HEK293T (cell line): Measurements from ENCODE around the gene INCA1.

Experiments
- CTCF ChIA-PET: fragments of 350-600 bp; formaldehyde crosslinking; extraction: SDS; loops from one replicate; lab custom pipeline; 2021; ENCODE audit warnings: antibody characterized with exemption, inconsistent platforms; lab: Yijun Ruan, JAX
- POLR2A ChIA-PET: fragments of 350-600 bp; formaldehyde crosslinking; extraction: SDS; loops from one replicate; lab custom pipeline; 2020; ENCODE audit warnings: antibody characterized with exemption, inconsistent platforms; lab: Yijun Ruan, JAX
- DNase-seq: peaks from one replicate; pipeline ENCODE4 v3.0.0; 2012; ENCODE audit warnings: mixed read lengths; ENCODE audit errors: extremely low spot score
- BHLHE40 ChIP-seq: fragments of 450-650 bp; IDR thresholded peaks from 2 replicates; pipeline ENCODE4 v1.6.1; 2016; ENCODE audit warnings: mild to moderate bottlenecking, moderate library complexity, borderline replicate concordance
- CTBP1 ChIP-seq: fragments of 450-650 bp; IDR thresholded peaks from 2 replicates; pipeline ENCODE4 v1.6.1; 2016; ENCODE audit warnings: borderline replicate concordance
- ELF4 ChIP-seq: fragments of 450-650 bp; IDR thresholded peaks from 2 replicates; pipeline ENCODE4 v1.6.1; 2017; ENCODE audit warnings: antibody characterized with exemption
- FOXA1 ChIP-seq: fragments of 450-650 bp; IDR thresholded peaks from 2 replicates; pipeline ENCODE4 v1.6.1; 2016; ENCODE audit warnings: mild to moderate bottlenecking
- FOXK2 ChIP-seq: fragments of 450-650 bp; IDR thresholded peaks from 2 replicates; pipeline ENCODE4 v1.6.1; 2016; ENCODE audit warnings: mild to moderate bottlenecking
- FOXM1 ChIP-seq: fragments of 450-650 bp; IDR thresholded peaks from 2 replicates; pipeline ENCODE4 v1.6.1; 2017; ENCODE audit warnings: mild to moderate bottlenecking, borderline replicate concordance
- HDGF ChIP-seq: fragments of 450-650 bp; IDR thresholded peaks from 2 replicates; pipeline ENCODE4 v1.6.1; 2017; ENCODE audit warnings: antibody characterized with exemption, borderline replicate concordance
- L3MBTL2 ChIP-seq: fragments of 450-650 bp; conservative IDR thresholded peaks from 2 replicates; pipeline ENCODE4 v1.6.1; 2016; ENCODE audit warnings: mild to moderate bottlenecking
- LEF1 ChIP-seq: fragments of 450-650 bp; IDR thresholded peaks from 2 replicates; pipeline ENCODE4 v1.6.1; 2017; ENCODE audit warnings: mild to moderate bottlenecking, borderline replicate concordance
- NFRKB ChIP-seq: fragments of 450-650 bp; IDR thresholded peaks from 2 replicates; pipeline ENCODE4 v1.6.1; 2016; ENCODE audit warnings: mild to moderate bottlenecking, moderate library complexity
- PKNOX1 ChIP-seq: fragments of 450-650 bp; IDR thresholded peaks from 2 replicates; pipeline ENCODE4 v1.6.1; 2016
- SP1 ChIP-seq: fragments of 450-650 bp; IDR thresholded peaks from 2 replicates; pipeline ENCODE4 v1.6.1; 2017
- SUZ12 ChIP-seq: fragments of 450-650 bp; IDR thresholded peaks from 2 replicates; pipeline ENCODE4 v1.6.1; 2016; ENCODE audit warnings: mild to moderate bottlenecking
- TARDBP ChIP-seq: fragments of 450-650 bp; IDR thresholded peaks from 2 replicates; pipeline ENCODE4 v1.6.1; 2016
- ZNF384 ChIP-seq: fragments of 450-650 bp; IDR thresholded peaks from 2 replicates; pipeline ENCODE4 v1.6.1; 2016

Gene INCA1

GRCh38 chr17:4953451-4953961, 43.8 kb downstream of the INCA1 start:
- no peak for DNase-seq
- CTCF ChIA-PET = no interaction called here
- no peak for TF ChIP-seq LEF1
- TF ChIP-seq SP1 = no peak
- TF ChIP-seq NFRKB = no peak
- TF ChIP-seq HDGF = no peak
- TF ChIP-seq BHLHE40 = no peak
- no peak for TF ChIP-seq ELF4
- no peak for TF ChIP-seq SUZ12
- TF ChIP-seq FOXA1 = no peak
- no peak for TF ChIP-seq ZNF384
- TF ChIP-seq CTBP1 = no peak
- POLR2A ChIA-PET = interaction anchor here (7.2 to 9.2 kb wide), 2 partner anchors 13 to 14 kb away, joined by 101 to 110 read pairs; partner anchors contain the start of genes RNF167, SLC25A11 and SPAG7

- no peak for TF ChIP-seq NFRKB
- TF ChIP-seq FOXM1 = no peak
- TF ChIP-seq ZNF384 = no peak
- TF ChIP-seq L3MBTL2 = no peak
- TF ChIP-seq SUZ12 = no peak
- no peak for TF ChIP-seq BHLHE40
- POLR2A ChIA-PET = interaction anchor here (1.2 to 9.2 kb wide), 8 partner anchors 10 to 44 kb away, joined by 3 to 110 read pairs (median 4); partner anchors contain the start of genes RNF167, SLC25A11 and SPAG7
- CTCF ChIA-PET = interaction anchor here (1.1 to 1.2 kb wide), 2 partner anchors 11 to 42 kb away, joined by 3 read pairs; partner anchors contain the start of gene RNF167
- no peak for DNase-seq
These were observed 45.8 kb downstream of the INCA1 start for GRCh38 chr17:4951486-4951885.

GRCh38 chr17:4950746-4951204, 46.5 kb downstream of the INCA1 start, which contains the start of gene ENO3:
ENO3 (plus strand) TSS chr17:4951119; CDS start chr17:4951830, 711 bp downstream.
- no peak for DNase-seq
- no peak for TF ChIP-seq NFRKB
- no peak for TF ChIP-seq ELF4
- TF ChIP-seq FOXK2 = no peak
- no peak for TF ChIP-seq FOXM1
- no peak for TF ChIP-seq PKNOX1
- TF ChIP-seq SUZ12 = no peak
- no peak for TF ChIP-seq SP1
- no peak for TF ChIP-seq ZNF384
- TF ChIP-seq HDGF = no peak
- TF ChIP-seq FOXA1 = no peak
- no peak for TF ChIP-seq LEF1
- POLR2A ChIA-PET = interaction anchor here (1.2 to 9.2 kb wide), 7 partner anchors 11 to 43 kb away, joined by 3 to 110 read pairs (median 3); partner anchors contain the start of genes RNF167, SLC25A11 and SPAG7
- CTCF ChIA-PET = interaction anchor here (1.1 kb wide), 1 partner anchor 42 kb away, joined by 3 read pairs; no protein-coding TSS in a partner anchor

GRCh38 chr17:4950075-4950745, 47.1 kb downstream of the INCA1 start:
- DNase-seq = no peak
- POLR2A ChIA-PET = interaction anchor here (1.0 to 9.2 kb wide), 4 partner anchors 11 to 42 kb away, joined by 3 to 110 read pairs (median 52); partner anchors contain the start of genes RNF167, SLC25A11 and SPAG7
- no peak for TF ChIP-seq L3MBTL2
- TF ChIP-seq NFRKB = no peak
- no peak for TF ChIP-seq HDGF
- no peak for TF ChIP-seq ZNF384
- no peak for TF ChIP-seq ELF4
- TF ChIP-seq TARDBP = no peak
- no peak for TF ChIP-seq BHLHE40
- TF ChIP-seq SP1 = no peak
- CTCF ChIA-PET = no interaction called here

- DNase-seq = peak; percentile 45
- ChIA-PET CTCF (no interaction called here), POLR2A (interaction anchor here (0.5 to 9.2 kb wide), 12 partner anchors 8 to 46 kb away, joined by 3 to 110 read pairs (median 4); partner anchors contain the start of genes CAMTA2, RNF167, SLC25A11 and SPAG7)
- TF ChIP-seq CTBP1 (no peak), L3MBTL2 (peak; percentile 86), FOXA1 (no peak)
These were observed 47.8 kb downstream of the INCA1 start for GRCh38 chr17:4949321-4950074.

- ChIA-PET POLR2A (interaction anchor here (0.5 to 7.2 kb wide), 12 partner anchors 9 to 49 kb away, joined by 3 to 101 read pairs (median 4); partner anchors contain the start of genes CAMTA2, INCA1, KIF1C and RNF167), CTCF (interaction anchor here (0.5 kb wide), 1 partner anchor 788 kb away, joined by 3 read pairs; no protein-coding TSS in a partner anchor)
- peak; percentile 83 for DNase-seq
- TF ChIP-seq ELF4 = no peak
- no peak for TF ChIP-seq L3MBTL2
- TF ChIP-seq TARDBP = no peak
- no peak for TF ChIP-seq LEF1
- TF ChIP-seq NFRKB = no peak
- no peak for TF ChIP-seq PKNOX1
- TF ChIP-seq SUZ12 = no peak
- no peak for TF ChIP-seq FOXA1
- TF ChIP-seq ZNF384 = no peak
These were observed 48.4 kb downstream of the INCA1 start for GRCh38 chr17:4948931-4949320.
